HG03097 (cell line): Measurements from ENCODE around the gene ZDHHC22.
"Not testable (repeated sequence)": the region's sequence is repeated elsewhere in the genome, so short reads cannot be mapped to it uniquely, and the experiment has no call there.

Experiments used
- ATAC-seq: cut with Tn5 transposase; IDR thresholded peaks from one replicate; pipeline ENCODE4 v1.9.1; 2021; ENCODE audit not compliant: unreplicated experiment, low FRiP score

ZDHHC22 gene

DNA sequence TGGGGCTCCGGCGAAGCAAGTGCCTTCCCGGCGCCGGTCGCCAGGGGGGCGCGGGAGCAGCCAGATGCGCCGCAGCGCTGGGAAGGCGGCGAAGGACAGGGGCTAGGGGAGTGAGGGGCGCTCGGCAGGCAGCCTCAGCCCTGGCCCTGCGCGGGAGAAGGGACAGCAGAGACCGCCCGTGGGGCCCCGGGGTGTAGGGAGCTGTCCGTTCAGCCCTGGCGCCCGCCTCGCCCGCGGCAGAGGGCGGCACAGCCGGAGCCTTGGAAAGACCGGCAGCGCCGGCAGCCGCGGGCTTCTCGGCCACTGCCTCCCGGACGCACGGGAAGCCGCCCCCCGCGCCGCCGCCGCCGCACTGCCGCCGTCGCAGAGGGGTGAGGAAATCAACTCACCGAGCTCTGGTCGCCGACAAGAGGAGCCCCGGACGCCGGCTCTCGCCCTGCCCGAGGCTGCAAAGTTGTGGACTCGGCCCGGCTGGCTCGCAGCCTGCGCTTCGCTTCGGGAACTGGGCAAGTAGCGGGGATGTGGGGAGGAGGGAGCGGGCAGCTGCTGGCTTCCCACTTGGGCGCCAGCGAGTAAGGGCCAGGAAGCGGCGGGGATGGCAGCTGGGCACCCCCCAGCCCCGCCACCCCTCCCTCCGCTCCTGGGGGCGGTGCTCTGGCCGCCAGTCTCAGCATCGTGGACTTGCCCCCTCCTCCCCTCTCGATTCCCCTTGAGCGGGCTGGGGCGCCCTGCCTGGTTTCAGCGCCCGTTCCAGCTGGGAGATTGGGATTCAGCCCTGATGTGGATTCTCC lies at the start of gene ZDHHC22:
Gene ZDHHC22 (minus strand): TSS at position 578 of the 791 bp plus-strand sequence. CDS start 2,053 bp downstream, outside the sequence.
- ATAC-seq: no peak

GRCh38 chr14:77190977-77191376 lies 49.4 kb upstream of the ZDHHC22 start:
- ATAC-seq: no peak

GRCh38 chr14:77189479-77189878 lies 47.9 kb upstream of the ZDHHC22 start:
- ATAC-seq: no peak

DNA sequence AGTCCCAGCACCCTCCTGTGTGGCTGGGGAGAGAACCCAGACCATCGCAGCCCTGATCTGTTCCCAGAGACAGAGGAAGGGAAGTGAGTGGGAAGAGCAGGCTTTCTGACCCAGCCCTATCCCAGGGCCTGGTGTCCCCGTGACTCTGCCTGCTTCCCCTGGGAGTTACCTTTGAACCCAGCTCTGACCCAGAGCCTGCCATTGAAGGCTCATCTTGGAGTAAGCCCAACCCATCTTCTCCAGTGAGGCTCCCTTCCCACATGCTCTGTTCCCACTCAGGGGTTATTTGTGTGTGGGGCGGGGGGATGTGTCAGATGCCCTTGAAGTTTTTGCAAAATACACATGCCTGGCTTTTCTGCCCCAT lies 46.0 kb upstream of the ZDHHC22 start:
- no peak for ATAC-seq

GRCh38 chr14:77186911-77187648 lies 45.5 kb upstream of the ZDHHC22 start:
- ATAC-seq: no peak

DNA sequence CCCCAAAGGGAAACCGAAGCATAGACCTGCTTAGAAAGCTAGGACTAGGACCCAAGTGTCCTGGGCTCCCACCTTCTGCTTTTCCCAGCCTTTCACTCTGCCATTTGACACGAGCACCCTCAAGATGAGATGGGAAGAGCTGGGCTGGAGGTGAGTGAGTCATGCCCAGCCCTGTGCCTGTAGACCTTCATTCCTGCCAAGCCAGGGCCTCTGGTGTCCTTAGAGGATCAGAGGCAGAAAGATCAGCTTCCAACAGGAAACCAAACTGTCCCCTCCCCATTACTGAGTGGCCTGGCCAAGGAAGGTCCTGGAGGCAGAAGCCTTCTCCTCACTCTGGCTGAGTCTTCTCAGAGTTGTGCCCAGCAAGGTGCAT lies 43.5 kb upstream of the ZDHHC22 start:
- ATAC-seq: no peak

DNA sequence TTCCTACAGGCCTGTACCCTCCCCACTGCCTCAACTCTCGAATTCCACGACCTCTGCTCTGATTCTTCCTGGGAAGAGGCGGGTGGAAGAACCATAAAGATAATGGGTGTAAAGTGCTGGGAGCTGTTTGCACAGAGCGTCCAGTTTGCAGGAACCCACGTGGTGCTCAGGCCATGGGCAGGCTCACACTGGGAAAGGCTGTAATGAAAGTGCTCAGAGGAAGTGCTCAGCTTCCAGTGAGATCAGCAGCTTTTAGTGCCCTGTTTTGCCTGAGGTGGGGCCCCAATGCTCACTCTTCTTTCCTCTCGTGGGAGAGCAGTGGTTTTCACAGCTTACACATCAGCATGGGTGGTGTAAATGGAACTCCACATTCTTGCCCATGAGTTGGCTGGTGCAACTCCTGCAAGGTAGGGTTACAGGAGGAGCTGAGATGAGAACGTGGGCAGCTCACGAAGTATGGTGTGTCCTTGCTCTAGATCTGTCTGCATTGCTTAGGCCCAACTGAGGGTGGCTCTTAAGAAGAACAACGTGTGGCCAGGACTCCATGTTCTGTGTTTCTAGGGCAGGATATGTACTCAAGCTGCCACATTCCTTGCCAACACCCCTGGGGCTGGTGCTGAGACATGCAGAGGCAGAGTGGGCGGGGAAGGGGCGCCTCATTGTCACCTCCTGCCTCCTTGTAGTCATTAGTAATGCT lies 43.0 kb upstream of the ZDHHC22 start:
- no peak for ATAC-seq

GRCh38 chr14:77183896-77184295 lies 42.3 kb upstream of the ZDHHC22 start:
- no peak for ATAC-seq

- ATAC-seq: no peak
Measured at GRCh38 chr14:77181603-77182437, 40.2 kb upstream of the ZDHHC22 start, which contains the start of gene TMEM63C. Gene TMEM63C, plus strand, starts transcription at chr14:77181798. Its CDS starts 37,016 bp downstream, at chr14:77218814.

DNA sequence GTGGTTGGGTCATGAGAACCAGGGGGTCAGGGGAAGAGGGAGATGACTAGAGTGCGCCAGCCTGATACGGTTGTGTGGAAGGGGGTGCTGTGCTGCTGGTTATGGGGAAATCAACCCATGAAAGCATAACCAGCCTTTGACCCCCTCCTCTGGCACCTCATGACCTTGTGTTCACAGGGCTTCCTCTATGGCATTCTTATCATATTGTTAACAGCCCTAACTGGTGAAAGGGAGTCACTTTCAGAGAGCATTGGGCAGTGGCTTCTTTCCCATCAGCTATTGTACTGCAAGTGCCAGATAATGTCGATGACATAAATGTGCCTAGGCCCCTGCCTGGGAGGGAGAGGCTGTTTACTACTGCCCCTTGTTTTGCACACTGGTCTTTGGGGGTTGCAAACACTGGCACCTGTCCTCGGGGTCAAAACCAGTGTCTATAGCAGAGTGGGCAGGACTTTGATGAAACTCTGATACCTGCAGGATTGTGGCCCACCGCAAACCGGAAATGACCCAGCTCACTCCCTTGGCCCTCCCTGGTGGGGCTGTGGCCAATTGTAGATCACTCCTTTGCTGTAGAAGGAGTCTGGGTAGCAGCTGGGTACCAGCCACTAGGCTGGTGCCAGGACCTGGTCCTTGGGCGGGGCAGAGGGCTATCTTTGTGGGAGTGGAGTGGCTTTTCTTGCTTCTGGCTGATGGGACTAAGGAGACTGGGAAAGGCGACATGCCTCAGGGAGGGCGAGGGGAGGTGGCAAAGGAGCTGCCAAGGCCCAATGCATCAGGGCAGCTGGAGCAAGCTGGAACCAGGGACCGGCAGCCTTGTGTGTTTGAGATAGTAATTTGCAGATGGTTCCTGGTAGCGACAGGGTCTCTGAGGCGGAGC lies 39.4 kb upstream of the ZDHHC22 start:
- no peak for ATAC-seq

GRCh38 chr14:77178656-77179055 lies 37.1 kb upstream of the ZDHHC22 start:
- ATAC-seq: no peak

GRCh38 chr14:77177702-77178101 lies 36.1 kb upstream of the ZDHHC22 start:
- no peak for ATAC-seq

DNA sequence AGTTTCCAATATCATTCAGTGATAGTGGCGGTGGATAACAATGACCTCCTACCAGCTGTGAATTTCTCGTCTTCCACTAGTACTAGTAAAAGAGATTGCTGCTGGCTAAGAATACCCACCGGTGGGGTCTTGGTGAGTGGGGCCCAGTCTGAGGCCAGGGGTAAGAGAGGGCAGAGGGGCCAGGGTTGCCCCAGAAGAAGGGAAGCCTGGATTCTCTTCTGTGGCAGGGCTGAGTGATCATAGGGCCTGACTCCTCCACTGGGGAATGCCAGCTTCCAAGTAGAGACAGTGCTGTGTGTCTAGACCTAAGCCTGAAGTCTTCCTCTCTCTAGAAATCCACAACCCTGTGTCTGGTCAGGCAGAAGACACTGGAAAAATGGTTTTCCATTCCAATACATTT lies 34.3 kb upstream of the ZDHHC22 start:
- no peak for ATAC-seq

GRCh38 chr14:77173911-77174617 lies 32.5 kb upstream of the ZDHHC22 start:
- ATAC-seq: not testable (repeated sequence)

- no peak for ATAC-seq
Measured at GRCh38 chr14:77172916-77173315, 31.3 kb upstream of the ZDHHC22 start.

GRCh38 chr14:77170045-77170444 lies 28.5 kb upstream of the ZDHHC22 start:
- no peak for ATAC-seq

GRCh38 chr14:77161011-77161410 lies 19.4 kb upstream of the ZDHHC22 start:
- no peak for ATAC-seq

- ATAC-seq: no peak
Measured at GRCh38 chr14:77158882-77159255, 17.3 kb upstream of the ZDHHC22 start.
